NCI-H1417 treated with DMSO at 0.1 percent for 48 hours (cell line): ENCODE results near the gene SHISA6.

Source experiments
- DNase-seq: peaks from one replicate; lab custom pipeline; 2025; lab: John Stamatoyannopoulos, UW

The SHISA6 gene

DNA sequence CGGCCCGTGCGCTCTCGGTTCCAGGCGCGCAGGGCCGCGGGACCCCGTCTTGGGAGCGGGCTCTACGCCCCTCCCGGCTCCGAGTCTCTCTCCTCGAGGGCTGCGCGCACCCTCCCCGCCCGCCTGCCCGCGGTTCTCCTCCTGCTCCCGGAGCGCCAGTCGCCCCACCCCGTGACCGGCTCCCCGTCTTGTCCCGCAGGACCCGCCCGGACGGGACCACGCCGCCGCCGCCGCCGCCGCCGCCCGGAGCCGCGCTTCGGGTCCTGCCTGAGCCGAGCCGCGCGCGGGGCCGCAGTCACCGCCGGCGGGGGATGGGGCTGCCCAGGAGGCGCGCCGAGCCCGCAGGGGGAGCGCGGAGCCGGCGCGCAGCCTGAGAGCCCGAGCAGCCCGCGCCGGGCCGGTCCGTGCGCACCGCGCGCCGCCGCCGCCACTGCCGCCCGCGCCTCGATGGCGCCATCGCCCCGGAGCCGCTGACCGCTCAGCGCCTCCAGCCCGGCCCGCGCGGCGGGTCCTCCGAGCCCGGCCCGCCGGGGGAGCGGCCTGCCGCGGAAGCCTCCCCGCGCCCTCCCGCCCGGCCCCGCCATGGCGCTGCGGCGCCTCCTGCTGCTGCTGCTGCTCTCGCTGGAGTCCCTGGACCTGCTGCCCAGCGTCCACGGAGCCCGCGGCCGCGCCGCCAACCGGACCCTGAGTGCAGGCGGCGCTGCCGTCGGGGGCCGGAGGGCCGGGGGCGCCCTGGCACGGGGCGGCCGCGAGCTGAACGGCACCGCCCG lies at the start of gene SHISA6:
TSS of gene SHISA6 (plus strand) at position 373 of the 770 bp plus-strand sequence.
- no peak for DNase-seq

- DNase-seq, result no peak
Observed at GRCh38 chr17:11195801-11196200, 45.2 kb upstream of the SHISA6 start.

DNA sequence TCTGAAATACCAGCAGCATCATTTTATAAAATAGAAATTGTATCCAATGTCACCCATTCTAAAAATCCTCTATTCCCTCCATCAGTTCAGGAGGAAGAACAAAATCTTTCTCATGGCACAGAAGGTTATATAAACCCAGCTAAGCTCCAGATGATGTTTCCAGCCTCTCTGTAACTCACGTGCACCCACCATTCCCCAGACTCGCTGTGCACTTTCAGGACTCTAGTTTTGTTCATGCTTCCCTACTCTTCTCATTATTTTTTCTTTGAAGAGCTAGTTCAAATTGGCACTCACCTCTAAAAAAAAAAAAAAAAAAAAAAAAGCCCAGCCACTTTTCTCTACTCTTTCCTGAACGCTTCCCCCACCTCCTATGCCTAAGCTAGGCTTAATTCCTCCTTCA lies 36.0 kb upstream of the SHISA6 start:
- no peak for DNase-seq

- DNase-seq, result no peak
Observed at GRCh38 chr17:11205659-11206058, 35.4 kb upstream of the SHISA6 start.

DNA sequence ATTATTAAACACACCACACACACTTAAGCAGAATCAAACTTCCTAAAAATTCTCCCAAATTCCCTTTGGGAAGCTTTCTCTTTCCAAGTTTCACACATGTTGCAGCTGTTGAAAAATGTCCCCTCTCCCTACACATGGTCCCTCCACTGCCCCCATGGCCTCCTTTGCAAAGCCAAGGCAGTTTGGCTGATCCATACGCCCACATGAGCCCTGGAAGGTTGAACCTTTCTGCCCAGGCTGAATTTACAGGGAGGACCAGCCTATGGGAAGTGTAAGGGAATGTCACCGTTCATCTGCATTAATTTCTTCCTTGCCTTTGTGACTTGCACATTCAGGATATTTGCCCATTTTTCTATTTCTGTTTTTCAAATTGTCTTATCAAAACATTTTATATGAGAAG lies 31.1 kb upstream of the SHISA6 start:
- DNase-seq, result no peak

DNA sequence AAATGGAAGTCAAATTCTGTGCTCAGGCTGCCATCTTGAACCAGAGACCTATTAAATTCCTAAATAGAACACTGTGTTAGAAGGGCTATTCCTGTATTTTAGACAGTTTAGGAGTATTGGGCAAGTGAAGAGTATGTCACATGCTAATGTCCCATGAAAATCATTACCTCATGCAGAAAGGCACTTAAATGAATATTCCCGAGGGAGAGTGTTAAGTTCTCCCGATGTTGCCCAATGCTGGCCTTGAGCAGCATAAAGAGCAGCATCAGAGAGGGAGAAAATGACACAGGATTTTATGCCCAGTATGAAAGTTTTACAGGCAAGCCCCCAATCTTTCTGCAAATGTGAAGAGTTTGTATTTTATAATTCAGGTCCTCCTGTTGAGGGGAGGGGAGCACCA lies 28.2 kb upstream of the SHISA6 start:
- no peak for DNase-seq

GRCh38 chr17:11216976-11217375 lies 24.0 kb upstream of the SHISA6 start:
- DNase-seq, result no peak

DNA sequence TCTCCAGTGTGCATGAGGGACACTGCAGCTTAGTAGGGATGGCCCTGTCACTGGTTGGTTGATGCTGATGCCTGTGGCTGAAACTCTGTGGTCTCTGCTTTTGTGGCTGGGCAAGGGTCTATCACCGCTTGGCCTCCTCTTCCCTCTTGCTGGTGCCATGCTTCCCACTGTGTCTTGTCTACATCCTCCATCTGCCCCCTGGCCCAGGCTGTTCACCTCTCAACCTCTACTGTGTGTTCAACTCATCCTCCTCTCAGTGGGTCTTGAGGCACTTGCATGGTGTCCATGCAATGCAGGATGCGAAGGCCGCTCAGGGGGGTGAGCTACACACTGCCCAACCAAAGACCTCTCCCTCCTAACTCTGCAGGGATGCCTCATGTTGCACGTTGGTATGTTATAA lies 19.8 kb upstream of the SHISA6 start:
- DNase-seq, result no peak

- no peak for DNase-seq
Observed at GRCh38 chr17:11221721-11222120, 19.3 kb upstream of the SHISA6 start.

GRCh38 chr17:11238705-11239104 lies 2.3 kb upstream of the SHISA6 start:
- no peak for DNase-seq

GRCh38 chr17:11239379-11239970 lies 1.5 kb upstream of the SHISA6 start:
- no peak for DNase-seq

DNA sequence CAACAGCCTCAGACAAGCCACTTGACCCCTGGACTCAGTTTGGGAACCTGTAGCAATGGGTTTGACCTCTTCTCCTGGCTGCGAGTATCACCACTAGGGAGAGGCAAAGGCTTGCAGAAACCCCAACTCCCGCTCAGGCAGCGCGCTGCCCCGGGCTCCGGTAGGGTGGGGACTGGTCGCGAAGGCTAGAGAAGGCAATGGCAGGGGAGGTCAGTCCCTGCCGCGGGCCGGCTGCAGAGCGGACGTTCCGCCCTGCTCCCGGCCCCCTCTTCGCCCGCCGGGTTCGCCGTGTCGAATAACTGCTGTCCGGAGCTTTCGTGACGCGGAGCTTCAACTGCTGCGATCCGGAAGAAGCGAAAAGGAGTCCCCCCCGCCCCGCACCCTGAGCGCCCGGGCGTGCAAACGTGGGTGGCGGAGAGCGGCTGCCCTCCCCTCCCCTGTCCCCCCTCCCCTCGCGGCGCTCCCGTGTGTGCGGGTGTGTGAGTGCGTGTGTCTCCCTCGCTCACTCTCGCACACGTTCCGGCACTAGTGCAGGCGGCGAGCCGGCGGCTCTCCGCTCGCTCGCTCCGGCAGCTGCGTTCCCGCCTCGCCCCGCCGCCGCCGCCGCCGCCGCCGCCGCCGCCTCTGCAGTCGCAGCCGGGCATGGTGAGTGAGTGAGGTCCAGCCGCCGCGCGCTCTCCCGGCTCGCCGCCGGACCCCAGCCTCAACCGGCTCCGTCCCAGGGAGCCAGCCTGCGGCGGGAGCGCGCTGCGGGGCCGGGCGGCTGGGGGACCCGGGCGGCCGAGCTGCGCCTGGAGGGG lies 772 bp upstream of the SHISA6 start:
- no peak for DNase-seq

DNA sequence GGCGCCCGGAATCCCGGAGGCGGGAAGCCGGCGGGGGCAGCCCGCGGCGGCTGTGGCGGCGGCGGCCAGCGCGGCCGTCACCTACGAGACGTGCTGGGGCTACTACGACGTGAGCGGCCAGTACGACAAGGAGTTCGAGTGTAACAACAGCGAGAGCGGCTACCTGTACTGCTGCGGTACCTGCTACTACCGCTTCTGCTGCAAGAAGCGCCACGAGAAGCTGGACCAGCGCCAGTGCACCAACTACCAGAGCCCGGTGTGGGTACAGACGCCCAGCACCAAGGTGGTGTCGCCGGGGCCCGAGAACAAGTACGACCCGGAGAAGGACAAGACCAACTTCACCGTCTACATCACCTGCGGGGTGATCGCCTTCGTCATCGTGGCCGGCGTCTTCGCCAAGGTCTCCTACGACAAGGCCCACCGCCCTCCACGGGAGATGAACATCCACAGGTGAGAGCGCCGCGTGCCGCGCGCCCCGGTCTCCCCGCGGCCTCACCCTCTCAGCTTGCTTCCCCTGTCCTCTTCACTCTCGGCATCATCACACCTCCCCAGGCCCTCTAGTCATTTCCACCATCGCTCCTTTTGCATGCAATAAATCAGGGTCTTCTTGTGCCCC lies 706 bp downstream of the SHISA6 start:
- no peak for DNase-seq

GRCh38 chr17:11242411-11242810 lies 1.4 kb downstream of the SHISA6 start:
- DNase-seq, result no peak

- DNase-seq, result no peak
Observed at GRCh38 chr17:11244776-11245175, 3.8 kb downstream of the SHISA6 start.

GRCh38 chr17:11245187-11245586 lies 4.2 kb downstream of the SHISA6 start:
- no peak for DNase-seq

GRCh38 chr17:11245791-11246190 lies 4.8 kb downstream of the SHISA6 start:
- no peak for DNase-seq

GRCh38 chr17:11250161-11250560 lies 9.1 kb downstream of the SHISA6 start:
- no peak for DNase-seq

DNA sequence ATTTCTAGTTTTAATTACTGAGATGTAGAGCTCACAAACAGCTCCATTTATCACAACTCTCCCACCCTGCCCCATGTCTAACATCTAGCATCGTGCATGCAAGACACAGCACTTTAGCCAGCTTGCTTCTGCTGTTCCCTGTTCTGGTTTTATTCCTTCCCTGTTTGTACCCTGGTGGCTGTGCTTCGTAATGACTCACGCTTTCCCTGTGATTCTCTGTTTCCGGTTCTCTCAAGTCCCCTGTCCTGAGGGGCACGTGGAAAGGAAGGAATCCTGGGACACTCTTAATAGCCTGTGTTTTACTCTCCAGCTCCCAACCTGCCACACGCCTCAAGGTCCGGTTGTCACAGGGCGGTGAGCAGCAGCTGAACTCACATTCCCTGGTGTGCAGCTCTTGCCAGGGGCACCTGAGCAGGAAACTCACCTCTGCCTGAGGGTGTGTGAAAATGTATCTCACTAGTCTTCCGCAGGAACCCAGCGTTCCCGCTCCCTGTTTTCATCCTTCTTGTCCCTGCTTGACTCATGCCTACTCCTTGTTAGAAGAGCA lies 10.6 kb downstream of the SHISA6 start:
- DNase-seq, result no peak

DNA sequence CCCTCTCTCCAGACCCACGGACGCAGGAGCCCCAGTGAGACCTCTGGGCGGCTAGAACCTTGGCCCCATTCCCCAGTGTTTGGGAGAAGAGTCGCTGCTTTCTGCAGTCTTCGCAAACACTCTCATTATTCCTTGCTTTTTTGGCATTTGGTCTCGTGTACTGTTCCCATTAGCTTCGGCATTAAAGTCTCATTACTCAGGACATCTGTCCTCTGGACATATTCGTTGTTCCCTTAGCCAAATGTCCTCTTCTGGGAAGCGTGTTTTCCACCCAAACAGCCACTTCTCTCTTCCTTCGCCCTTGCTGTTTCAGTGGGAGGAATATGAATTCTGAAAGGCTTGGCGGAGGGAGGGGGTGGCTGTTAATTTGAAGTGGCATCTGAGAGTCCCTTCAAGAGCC lies 11.1 kb downstream of the SHISA6 start:
- no peak for DNase-seq

GRCh38 chr17:11256877-11257276 lies 15.9 kb downstream of the SHISA6 start:
- no peak for DNase-seq

GRCh38 chr17:11264183-11264871 lies 23.3 kb downstream of the SHISA6 start:
- no peak for DNase-seq
